NCI-H146 treated with DMSO at 0.1 percent for 48 hours (cell line): ENCODE results near the gene SMNDC1.
"Not testable (repeated sequence)": the region's sequence is repeated elsewhere in the genome, so short reads cannot be mapped to it uniquely, and the experiment has no call there.

ENCODE experiments used
- DNase-seq: peaks from one replicate; lab custom pipeline; 2025; ENCODE audit not compliant: unreplicated experiment; lab: John Stamatoyannopoulos, UW

The SMNDC1 gene

DNA sequence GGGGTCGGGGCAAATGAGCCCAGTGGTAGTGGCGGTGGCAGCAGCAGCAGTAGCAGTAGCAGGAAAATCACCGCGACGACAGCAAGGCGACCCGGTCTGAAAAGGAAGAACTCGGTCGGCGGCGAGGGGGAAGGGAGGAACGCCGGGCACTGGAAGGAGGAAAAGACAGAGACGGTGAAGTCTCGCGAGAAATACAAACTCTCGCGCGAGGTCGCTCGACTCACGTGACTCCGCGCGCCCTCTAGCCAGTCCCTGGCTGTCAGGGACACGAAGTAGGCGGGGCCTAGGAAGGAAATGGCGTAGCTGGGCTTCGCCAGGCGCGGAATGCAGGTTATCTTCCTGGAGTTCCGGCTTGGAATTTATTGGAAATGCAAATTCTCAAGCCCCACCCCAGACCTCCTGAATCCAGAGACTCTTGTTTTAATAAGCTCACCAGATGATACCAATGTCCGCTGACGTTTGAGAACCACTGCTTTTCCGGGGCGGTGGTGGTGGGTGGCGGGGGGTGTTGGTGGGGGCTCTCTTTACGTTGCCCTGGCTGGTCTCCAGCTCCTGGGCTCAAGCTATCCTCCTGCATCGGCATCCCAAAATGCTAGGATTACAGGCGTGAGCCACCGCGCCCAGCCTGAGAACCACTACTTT, at the start of gene SMNDC1:
Gene SMNDC1 (minus strand): TSS at position 141 of the 642 bp plus-strand sequence. CDS start 1,333 bp downstream, outside the sequence.
- DNase-seq = peak; percentile 93

DNA sequence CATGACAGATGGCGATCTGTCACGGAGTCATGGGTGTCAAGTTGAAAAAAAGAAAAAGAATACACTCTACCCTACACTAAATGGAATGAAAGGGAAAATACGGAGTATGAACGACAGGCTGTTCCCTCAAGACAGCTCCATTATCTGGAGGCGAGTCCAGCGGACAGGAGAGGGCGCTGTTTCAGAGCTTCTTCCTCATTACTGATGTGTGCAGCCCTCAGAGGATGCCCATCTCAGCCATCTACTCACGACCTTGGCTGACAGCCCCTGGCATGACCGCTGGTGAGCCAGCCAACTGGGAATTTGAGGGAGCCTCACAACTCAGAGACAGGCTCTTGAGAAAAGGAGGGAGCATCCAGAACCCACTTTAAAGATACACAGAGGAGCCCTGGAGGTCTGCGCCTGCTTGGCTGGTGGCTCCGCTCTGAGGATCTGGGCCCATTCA, 49.6 kb upstream of the SMNDC1 start:
- no peak for DNase-seq

DNA sequence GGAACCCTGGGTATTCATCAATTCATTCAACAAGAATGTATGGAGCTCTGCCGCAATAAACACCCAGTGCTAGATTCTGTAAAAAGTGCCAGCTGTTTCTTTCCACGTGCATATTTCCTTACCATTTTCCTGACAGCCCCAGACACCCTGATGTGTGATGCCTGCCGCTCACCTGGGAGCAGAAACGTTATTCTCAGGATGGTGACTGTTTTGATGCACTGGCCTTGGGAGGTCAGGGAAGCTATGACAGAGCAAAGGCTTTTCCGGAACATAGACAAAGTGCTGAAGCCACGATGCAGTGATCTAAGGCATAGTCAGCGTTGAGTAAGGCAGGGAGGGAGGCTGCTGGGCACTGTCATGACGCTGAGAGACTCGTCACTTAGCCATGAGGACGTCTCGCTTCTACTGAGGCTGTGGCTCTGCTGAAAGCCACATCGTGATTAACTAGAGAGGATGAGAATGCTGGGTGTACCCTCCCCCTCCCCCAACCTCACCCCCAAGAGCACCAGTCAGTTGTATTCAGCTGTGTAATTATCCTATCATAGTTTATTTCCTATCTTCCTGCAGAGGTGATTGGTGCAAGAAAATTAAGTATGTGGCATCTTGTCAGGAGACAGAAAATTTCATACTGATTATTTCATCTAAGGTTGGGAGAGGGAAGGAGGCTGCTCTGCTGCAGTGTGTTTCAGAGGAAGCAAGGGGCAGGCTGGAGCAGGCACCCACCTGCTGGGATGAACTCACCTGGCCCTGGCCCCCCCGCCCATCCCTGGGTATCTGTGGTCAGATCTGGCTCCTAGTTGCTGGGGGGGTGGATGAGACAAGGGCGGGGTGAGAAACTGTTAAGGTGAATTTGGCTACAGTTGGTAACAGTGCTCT, 48.8 kb upstream of the SMNDC1 start:
- no peak for DNase-seq

DNA sequence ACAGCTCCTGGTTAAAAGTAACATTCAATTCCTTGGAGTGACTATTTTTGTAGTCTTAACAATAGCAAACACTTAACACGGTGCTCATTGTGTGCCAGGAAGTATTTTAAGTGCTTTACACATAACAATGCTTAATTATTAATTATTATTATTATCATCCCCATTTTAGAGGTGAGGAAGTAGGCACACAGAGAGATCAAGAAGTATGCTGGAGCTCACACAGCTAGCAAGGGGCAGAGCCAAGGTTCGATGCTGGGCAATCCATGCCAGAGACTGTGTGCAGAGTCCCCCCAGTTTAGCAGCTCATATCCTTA, 48.2 kb upstream of the SMNDC1 start:
- no peak for DNase-seq

DNA sequence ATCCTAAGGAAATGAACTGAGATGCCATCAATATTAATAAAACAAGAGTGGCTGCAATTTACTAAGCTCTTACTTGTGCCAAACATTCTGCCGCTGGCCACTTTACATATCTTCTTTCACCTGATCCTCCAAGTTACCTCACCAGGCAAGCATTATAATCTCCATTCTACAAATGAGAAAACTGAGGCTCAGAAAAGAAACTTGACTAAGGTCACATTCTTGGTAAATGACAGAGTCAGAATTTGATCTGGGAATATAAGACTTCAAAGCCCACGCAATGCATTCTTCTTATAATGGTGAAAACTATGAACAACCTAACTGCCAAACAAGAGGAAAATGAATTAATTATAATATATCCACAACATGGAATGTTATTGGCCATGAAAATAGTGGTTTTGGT, 46.1 kb upstream of the SMNDC1 start:
- no peak for DNase-seq

DNA sequence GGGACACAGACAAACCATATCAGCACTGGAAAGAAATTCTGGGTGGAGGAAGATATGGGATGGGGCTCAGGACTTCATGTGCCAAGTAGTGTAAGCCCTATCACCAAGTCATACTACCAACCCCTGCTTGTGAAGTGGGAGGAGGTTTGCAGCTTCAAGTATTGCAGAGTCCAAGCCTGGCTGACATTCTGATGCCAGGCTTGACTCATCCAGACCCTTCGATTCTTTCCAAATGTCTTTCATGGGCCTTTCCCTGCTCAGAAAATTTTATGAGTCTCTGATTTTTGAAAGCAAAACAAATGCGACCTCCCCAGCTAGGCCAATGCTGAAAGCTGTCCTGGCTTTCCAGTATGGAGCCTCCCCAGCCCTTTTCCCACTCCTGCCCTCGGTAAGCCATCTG, 45.1 kb upstream of the SMNDC1 start:
- DNase-seq = no peak

DNA sequence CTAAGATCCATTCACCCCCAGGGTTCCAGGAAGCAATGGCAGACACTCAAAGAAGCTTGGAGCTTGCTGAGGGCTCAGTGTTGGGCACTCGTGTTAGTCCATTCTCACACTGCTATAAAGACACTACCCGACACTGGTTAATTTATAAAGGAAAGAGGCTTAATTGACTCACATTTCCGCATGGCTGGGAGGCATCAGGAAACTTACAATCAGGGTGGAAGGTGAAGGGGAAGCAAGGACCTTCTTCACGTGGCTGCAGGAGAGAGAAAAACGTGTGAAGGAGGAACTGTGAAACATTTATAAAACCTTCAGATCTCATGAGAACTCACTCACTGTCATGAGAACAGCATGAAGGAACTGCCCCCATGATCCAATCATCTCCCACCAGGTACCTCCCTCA, 44.7 kb upstream of the SMNDC1 start:
- no peak for DNase-seq

DNA sequence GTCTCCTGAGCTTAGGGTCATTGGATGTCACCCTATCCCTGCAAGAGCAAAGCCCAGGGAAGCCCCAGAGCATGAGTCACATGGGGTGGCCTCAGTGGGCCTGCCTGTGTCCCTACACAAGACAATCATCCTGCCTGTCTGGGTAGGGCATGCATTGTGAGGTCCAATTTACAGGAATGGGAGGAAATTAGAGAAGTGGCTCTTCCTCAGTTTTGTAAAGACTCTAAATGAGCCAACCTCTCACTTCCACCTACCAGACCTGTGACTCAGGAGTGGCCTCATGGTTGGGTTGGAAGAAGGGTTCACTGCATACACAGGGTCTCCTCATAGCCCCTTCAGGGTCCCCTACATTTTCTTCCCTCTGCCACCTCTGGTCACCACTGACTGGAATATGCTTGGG, 43.6 kb upstream of the SMNDC1 start:
- no peak for DNase-seq

DNA sequence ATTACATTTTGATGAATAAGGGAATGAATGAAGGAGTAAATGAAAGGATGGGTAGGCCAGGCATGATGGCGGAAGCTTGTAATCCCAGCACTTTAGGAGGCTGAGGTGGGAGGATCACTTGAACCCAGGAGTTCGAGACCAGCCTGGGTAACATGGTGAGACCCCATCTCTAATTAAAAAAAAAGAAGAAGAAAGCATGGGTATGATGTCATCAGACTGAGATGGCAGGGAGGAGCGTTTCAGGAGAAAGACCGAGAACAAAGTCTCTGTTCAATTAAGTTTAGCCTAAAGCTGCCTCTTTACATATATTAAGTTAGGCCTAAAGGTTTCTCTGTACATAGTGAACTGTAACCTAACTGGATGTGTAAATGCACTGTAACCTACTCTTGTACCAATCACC, 42.2 kb upstream of the SMNDC1 start:
- no peak for DNase-seq

DNA sequence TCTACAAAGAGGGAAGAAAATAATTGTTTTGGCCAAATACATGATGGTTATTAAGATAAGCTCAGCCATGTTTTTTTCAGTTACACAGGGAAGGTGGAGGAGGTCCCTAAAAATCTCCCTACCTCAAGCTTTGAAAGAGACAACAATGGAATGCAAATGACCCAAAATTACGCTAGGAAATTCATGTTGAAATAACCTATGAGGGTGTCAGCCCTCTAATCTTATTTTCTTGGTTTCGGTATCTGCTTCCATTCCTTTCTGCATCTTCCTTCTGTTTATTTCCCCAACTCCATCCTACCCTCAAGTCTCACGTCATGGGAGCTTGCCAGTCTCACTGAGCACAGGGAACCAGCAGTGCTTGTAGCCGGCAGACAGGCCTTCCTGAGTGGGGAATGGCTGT, 40.6 kb upstream of the SMNDC1 start:
- no peak for DNase-seq

DNA sequence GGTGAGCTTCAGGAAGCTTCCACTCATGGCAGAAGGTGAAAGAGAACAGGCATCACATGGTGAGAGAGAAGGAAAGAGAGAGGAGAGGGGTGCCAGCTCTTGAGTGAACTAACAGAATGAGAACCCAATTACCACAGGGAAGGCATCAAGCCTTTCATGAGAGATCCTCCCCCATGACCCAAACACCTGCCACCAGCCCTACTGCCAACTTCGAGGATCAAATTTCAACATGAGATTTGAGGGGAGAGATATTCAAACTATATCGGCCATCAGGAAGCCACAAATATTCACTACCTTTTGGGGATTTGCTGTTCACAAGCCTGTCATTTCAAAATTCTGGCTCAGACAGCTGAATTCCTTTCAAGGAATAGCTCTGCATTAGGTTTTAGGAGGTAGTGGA, 39.9 kb upstream of the SMNDC1 start:
- DNase-seq = no peak

DNA sequence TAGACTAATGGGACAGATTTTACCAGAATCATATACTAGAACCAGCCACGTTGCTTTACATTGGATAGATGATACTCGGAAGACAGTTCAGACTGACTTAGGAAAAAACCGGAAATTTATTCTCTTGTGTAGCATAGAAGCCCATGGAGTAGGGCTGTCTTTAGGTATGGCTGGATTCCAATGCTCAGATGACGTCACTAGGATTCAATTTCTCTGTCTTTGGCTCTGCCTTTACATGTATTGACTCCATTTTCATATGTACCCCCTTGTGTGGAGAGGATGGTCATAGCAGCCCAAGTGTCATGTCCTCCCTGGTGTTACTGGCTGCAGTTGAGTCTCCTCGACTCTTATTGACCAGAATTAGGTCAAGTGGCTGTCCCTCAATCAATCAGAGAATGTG, 39.2 kb upstream of the SMNDC1 start:
- no peak for DNase-seq

DNA sequence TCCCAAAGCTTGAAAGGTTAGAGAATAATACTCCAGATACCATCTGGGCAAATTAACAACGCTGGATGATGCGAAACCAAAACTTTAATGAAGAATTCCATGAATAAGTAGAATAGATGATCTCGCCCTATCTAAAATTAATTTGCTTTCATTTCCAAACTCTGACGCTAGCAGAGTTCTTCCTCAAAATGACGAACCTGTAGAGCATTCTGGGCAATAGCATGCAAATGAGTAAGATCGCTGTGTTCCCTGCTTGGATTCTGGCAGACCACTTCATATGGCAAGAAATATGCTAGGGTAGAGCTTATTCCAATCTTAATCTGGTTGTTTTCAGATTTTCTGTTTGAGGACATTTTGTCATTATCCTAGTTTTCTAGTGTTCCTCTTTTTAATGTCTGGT, 36.1 kb upstream of the SMNDC1 start:
- DNase-seq = no peak

DNA sequence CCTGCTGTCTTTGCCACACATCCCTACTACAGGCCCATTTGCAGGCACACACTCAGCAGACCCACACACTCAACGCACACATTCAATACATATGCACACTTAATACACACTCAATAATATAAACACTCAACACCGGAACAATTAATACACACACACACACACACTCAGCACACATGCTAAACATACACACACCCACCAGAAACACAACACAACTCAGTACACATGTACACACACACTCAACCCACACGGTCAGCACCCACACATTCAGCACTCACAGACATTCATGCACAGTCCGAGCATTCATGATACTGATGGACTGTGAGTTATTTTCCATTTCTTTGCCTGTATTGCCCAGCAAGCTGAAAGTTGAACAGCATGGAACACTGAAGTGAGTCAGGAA, 35.4 kb upstream of the SMNDC1 start:
- DNase-seq = no peak

DNA sequence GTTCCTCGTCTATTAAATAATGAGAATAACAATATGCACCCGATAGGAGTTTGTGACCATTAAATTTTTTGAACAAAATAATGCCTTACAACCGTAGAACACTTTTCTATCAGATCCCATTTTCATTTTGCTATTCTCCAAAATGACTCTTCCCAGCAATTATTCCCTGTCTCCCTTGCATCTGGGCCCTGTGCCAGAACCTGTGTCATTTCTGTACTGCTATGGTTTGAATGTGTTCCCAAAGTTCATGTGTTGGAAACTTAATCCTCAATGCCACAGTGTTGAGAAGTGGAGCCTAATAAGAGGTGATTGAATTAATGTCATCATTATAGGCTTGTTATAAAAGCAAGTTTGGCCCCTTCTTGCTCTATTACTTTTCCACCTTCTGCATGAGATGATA, 33.2 kb upstream of the SMNDC1 start:
- no peak for DNase-seq

DNA sequence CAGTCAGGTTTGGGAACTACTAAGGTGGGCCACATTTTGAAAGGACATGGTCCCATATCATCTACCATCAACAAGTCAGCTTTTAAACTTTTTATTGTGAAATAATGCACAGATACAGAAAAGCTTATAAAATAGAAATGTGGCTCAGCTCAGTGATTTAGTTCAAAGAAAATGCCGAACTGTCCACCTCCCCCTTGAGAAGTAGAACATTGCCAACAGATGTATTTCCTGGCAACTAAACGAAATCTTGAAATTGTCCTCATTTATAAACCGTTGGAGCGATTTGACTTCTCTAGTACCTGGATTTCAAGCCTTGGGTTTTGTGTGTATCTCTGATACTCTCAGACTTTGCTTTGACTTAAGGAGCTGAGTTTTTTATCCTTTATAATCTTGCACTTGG, 32.7 kb upstream of the SMNDC1 start:
- DNase-seq = no peak

DNA sequence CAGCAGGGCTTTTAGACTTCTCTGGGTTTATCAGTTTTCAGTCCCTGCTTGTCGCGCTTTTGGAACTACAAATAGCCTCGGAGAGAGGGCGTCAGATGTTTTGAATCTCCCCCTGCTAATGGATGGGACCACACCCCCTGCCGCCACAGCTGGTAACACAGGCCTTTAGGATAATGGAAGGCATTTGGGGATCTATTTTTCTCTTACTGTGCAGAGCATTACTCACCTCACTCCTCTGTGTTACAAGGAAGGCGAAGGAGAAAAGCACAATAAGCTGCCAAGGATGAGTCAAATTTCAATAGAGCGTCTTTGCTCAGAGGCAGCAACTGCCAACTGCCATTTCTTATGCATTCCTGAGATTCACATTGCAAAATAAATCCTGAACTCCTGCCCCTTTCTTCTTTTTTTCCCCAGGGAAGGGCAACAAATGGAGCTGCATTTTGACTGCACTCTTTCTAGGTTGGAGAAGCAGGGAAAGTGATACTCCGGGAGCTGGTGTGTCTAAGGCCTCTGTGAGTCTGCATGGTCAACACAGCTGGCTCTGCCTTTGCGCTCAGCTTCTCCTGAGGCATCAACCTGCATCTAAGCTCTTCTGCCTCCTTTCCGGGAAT, 31.5 kb upstream of the SMNDC1 start:
- no peak for DNase-seq

DNA sequence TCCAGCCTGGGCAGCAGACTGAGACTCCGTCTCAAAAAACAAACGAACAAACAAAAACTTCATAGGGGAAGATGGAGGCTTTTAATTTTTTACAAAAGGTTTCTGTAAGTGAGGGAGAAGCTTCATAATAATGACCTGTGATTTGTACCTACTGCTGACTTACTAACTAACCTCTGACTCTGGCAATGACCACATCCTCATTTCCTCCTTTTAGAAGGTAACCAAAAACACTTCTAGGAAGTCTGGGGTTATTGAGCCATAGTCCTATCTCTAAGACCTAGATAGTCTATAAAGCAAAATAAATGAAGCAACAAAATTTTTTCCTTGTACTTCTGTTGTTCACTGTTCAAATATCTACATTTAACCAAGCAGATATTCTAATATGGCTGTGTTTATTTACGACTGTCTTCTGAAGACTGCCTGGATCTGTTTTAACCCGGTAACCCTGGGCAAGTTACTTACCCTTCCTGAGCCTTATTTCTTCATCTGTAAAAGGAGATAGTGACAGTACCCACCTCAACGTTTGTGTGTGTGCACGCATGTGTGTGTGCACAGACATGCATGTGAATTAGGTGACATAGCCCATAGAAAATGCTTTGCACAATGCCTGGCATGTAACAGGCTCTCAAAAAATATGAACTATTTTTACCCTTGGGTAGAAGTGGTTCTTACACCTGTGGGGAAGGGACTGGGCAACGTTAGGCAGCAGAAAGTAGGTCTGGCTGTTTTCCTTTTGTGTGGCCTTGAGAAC, 30.8 kb upstream of the SMNDC1 start:
- DNase-seq = no peak

DNA sequence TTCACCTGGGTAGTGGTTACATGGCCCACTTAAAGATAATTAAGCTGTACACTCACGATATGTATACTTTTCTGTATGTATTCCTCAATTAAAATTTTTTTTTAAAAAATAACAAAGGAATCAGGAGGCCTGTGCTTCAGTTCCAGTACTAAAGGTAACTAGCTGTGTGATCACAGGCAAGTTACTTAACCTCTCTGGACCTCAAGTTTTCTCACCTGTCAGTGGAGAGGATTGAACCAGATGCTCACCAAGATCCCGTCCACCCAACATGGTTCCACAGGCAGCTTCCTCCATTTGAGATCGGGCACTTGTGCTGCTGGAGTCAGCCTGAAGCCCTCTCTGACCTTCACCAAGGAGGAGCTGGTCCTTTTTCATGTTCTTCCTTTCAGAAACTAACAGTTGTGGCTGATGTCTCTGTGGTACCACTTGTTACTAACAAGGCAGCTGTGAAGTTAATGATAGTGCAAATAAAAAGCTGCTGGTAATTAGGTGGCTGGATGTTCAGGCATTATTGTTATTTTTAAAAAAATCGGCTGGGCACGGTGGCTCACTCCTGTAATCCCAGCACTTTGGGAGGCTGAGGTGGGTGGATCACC, 29.4 kb upstream of the SMNDC1 start:
- no peak for DNase-seq

DNA sequence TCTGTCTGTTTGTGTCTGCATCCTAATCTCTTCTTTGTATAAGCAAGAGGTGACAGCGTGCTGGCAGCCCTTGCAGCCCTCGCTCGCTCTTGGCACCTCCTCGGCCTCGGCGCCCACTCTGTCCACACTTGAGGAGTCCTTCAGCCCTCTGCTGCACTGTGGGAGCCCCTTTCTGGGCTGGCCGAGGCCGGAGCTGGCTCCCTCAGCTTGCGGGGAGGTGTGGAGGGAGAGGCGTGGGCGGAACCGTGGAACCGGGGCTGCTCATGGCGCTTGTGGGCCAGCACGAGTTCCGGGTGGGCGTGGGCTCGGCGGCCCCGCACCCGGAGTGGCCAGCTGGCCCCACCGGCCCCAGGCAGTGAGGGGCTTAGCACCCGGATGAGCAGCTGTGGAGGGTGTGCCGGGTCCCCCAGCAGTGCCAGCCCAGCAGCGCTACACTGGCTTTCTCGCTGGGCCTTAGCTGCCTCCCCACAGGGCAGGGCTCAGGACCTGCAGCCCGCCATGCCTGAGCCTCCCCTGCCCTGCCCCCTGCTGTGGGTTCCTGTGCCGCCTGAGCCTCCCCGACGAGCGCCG, 26.6 kb upstream of the SMNDC1 start:
- not testable (repeated sequence) for DNase-seq

DNA sequence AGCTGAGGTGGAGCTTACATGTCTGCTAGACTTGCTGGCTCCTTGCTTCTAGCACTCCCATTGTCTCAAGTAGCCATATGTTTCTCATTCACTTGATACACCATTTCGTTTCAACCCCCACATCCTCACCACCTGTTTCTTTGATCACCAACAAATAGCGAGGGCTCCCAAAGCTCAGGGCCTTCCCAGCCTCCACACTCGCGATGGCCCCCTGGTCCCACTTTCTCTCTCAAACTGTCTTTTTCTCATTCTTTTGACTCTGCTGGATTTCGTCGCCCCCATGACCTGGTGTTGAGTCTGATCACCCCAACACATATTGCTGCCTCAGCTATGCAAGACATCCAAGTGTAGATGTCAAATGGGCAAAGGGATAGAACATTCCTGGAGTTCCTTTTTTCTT, 26.0 kb upstream of the SMNDC1 start:
- DNase-seq = no peak
